Esophagus squamous epithelium (tissue), 5 donors: Measurements from ENCODE around the gene FILIP1. TPM values are rescaled to one million over a fixed set of nuclear protein-coding genes. Genes with fewer than 3 reads are reported as not detected.
"Not testable (repeated sequence)": the region's sequence is repeated elsewhere in the genome, so short reads cannot be mapped to it uniquely, and the experiment has no call there.

ENCODE experiments used
- DNase-seq: peaks from one replicate; lab custom pipeline; 2025; lab: John Stamatoyannopoulos, UW
- H3K27ac ChIP-seq, 4 donors: fragments of 200-600 bp; sonication (generic); one replicate each; pipeline ENCODE4 v1.5.1; 2016 to 2019; ENCODE audit warnings: mild to moderate bottlenecking in 1 of 4
- H3K27me3 ChIP-seq, 4 donors: fragments of 200-600 bp; sonication (generic); 1 replicate in 3 of 4; 2 replicates in 1 of 4; pipeline versions ENCODE4 v1.5.1 to v1.6.0; 2017 to 2021; ENCODE audit warnings: antibody characterized with exemption in 1 of 4
- H3K36me3 ChIP-seq, 3 donors: fragments of 200-600 bp; sonication (generic); one replicate each; pipeline ENCODE4 v1.5.1; 2016 to 2019
- H3K4me1 ChIP-seq, 3 donors: fragments of 200-600 bp; sonication (generic); one replicate each; pipeline ENCODE4 v1.5.1; 2017 to 2019
- H3K4me3 ChIP-seq, 4 donors: fragments of 200-600 bp; sonication (generic); 1 replicate in 3 of 4; 2 replicates in 1 of 4; pipeline ENCODE4 v1.5.1; 2016 to 2019; ENCODE audit warnings: mild to moderate bottlenecking in 2 of 4, moderate library complexity in 1 of 4
- H3K9me3 ChIP-seq, 3 donors: fragments of 200-600 bp; sonication (generic); one replicate each; pipeline ENCODE4 v1.5.1; 2016 to 2019
- CTCF ChIP-seq, 6 experiments: fragments of 450-650 bp in 4 of 6; fragments of 200-600 bp in 2 of 6; sonication (generic) in 2 of 6; IDR thresholded peaks; one replicate each; pipeline ENCODE4 v1.5.1; 2016 to 2019; ENCODE audit warnings: antibody characterized with exemption in 6 of 6, mild to moderate bottlenecking in 4 of 6, moderate library complexity in 4 of 6
- POLR2A ChIP-seq, 4 donors: fragments of 450-650 bp; IDR thresholded peaks; one replicate each; pipeline ENCODE4 v1.6.1; 2017; ENCODE audit warnings: antibody characterized with exemption in 4 of 4, mild to moderate bottlenecking in 4 of 4, moderate library complexity in 3 of 4
- WGBS, 2 donors: methylation state at CpG; one replicate each; pipeline ENCODE4 v1.1.5; 2018; 5-methylcytosine and 5-hydroxymethylcytosine counted together
- intact Hi-C: fragments of 100-400 bp; cut with DNase I; formaldehyde crosslinking; loops from one replicate; pipeline ENCODE4 v1.15.0; 2022
- total RNA-seq, 4 donors: library from RNA; depleted of rRNA; stranded (reverse); fragments of >200 nt; gene quantifications; one replicate each; pipeline ENCODE4 v1.1.0, GENCODE V29; 2016
- donor health status: DM: yes; HTN: yes; CAD: no.

Gene FILIP1
- total RNA-seq, 4 donors from 2014 or later, result 0.49 to 13.4 (median 2.3) TPM

DNA sequence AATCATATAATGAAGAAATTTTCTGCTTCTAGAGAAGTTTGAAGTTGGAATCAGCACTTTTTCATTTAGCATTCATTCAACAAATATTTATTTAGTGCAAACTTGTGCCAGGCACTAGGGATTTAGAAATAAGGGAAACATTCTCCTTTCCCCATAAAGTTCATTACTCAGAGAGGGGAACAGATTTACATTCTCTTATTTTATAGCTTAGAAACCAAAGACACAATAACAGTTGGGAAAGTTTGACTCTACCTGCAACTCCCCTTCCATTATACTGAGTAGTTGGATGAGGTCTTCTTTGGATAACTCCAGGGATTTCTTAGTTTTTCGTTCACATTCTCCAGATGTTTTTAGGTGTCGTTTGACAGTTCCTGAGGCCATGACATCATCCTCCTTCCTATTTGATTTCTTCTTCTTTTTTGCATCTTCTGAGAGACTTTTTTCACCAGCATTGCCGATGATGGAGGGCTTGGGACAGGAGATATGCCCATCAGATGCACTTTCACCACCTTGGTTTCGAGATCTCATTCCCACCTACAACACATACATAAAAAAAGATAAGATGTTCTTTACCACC, 79.1 kb downstream of the FILIP1 start:
- TF ChIP-seq CTCF (IDR thresholded peaks at IDR 0.05) (no peak), POLR2A (IDR thresholded peaks at IDR 0.05) (no peak)
- Histone ChIP-seq H3K36me3 (no peaks in the 10 kb centered on the region), H3K4me1 (peaks cover 0 to 27% (median 0%) of the 10 kb centered on the region in 3 donors), H3K27me3 (no peaks in the 10 kb centered on the region), H3K4me3 (no peak overlapping the region), H3K27ac (no peak overlapping the region), H3K9me3 (no peaks in the 10 kb centered on the region)
- WGBS, 2 donors, result 60 to 65% methylated on average over 4 of the region's 4 CpGs
- no peak for DNase-seq
- intact Hi-C loops, result no loop called here

GRCh38 chr6:75412969-75413662, 80.5 kb downstream of the FILIP1 start:
- no peak overlapping the region for H3K27ac ChIP-seq
- no peak overlapping the region for H3K4me3 ChIP-seq
- intact Hi-C loops, result no loop called here
- no peaks in the 10 kb centered on the region for H3K27me3 ChIP-seq
- no peaks in the 10 kb centered on the region for H3K36me3 ChIP-seq
- WGBS, 2 donors, result 63 to 75% methylated on average over 3 of the region's 3 CpGs
- no peaks in the 10 kb centered on the region for H3K9me3 ChIP-seq
- no peak for TF ChIP-seq CTCF (IDR thresholded peaks at IDR 0.05)
- no peak for TF ChIP-seq POLR2A (IDR thresholded peaks at IDR 0.05)
- peaks cover 0 to 25% (median 0%) of the 10 kb centered on the region in 3 donors for H3K4me1 ChIP-seq
- no peak for DNase-seq

DNA sequence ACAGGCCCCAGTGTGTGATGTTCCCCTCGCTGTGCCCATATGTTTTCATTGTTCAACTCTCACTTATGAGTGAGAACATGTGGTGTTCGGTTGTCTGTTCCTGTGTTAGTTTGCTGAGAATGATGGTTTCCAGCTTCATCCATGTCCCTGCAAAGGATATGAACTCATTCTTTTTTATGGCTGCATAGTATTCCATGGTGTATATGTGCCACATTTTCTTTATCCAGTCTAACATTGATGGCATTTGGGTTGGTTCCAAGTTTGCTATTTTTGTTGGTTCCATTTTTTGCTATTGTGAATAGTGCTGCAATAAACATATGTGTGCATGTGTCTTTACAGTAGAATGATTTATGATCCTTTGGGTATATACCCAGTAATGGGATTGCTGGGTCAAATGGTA, 83.0 kb downstream of the FILIP1 start:
- peaks cover 0 to 16% (median 0%) of the 10 kb centered on the region in 3 donors for H3K4me1 ChIP-seq
- intact Hi-C loops, result not testable (repeated sequence)
- WGBS, 2 donors, result 75 to 100% methylated on average over 2 of the region's 2 CpGs

DNA sequence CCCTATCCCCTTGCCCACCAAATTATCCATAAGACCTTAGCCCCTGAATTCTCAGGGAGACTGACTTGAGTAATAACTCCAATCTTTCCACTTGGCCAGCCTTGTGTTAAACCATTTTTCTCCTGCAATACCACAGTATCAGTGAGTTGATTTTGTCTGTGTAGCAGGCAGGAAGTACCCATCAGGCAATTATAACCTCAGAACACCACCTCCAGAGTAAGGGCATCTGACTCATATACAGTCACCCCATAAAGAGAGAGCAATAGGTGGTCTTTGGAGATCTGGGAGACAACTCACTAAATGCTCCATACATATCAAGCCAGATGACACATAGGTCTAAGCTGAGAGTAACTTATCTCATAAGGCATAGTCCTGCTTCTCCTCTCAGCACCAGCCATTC, 83.7 kb downstream of the FILIP1 start:
- Histone ChIP-seq H3K36me3 (no peaks in the 10 kb centered on the region), H3K27ac (no peak overlapping the region), H3K4me1 (peaks cover 0 to 12% (median 0%) of the 10 kb centered on the region in 3 donors), H3K9me3 (no peaks in the 10 kb centered on the region), H3K4me3 (no peak overlapping the region), H3K27me3 (no peaks in the 10 kb centered on the region)
- DNase-seq, result no peak
- no peak for TF ChIP-seq POLR2A (IDR thresholded peaks at IDR 0.05)
- intact Hi-C loops, result no loop called here

More for the DNA sequence above, 83.0 kb downstream of the FILIP1 start:
- not testable (repeated sequence) for H3K36me3 ChIP-seq, H3K27ac ChIP-seq, H3K9me3 ChIP-seq, H3K27me3 ChIP-seq, DNase-seq, H3K4me3 ChIP-seq

- TF ChIP-seq POLR2A (IDR thresholded peaks at IDR 0.05), result no peak
- no peak for TF ChIP-seq CTCF (IDR thresholded peaks at IDR 0.05)
- Histone ChIP-seq H3K27ac (no peak overlapping the region), H3K4me3 (no peak overlapping the region), H3K36me3 (no peaks in the 10 kb centered on the region), H3K4me1 (peaks cover 0 to 6% (median 0%) of the 10 kb centered on the region in 3 donors), H3K27me3 (no peaks in the 10 kb centered on the region), H3K9me3 (no peaks in the 10 kb centered on the region)
- 46 to 50% methylated on average over 3 of the region's 3 CpGs for WGBS, 2 donors
- DNase-seq, result no peak
- intact Hi-C loops, result no loop called here
Measured at GRCh38 chr6:75409286-75409685, 84.3 kb downstream of the FILIP1 start.

DNA sequence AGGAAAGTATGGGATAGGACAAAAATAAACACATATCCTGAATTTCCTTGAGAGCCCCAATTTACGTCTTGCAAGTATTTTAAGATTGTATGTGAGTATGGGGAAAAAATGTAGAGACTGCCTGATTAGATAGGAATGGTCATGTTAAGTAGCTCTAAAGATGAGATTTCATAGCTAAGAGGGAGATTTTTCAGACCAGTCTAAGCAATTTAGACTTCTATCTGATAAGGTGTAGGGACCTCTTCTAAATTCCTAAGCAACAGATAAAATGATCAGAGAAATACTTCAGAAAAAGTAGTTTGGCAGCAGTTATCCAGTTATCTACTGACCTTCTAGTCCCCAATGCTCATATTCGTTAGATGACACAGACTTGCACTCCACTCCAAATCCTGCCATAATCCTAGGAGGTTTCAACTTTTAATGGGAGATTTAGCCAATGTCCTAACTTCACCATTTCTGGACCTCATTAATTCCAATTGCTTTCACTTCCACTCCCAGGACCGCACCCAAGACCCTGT, 90.0 kb downstream of the FILIP1 start:
- Histone ChIP-seq H3K9me3 (no peaks in the 10 kb centered on the region), H3K4me1 (no peaks in the 10 kb centered on the region), H3K27ac (no peak overlapping the region), H3K4me3 (no peak overlapping the region), H3K36me3 (no peaks in the 10 kb centered on the region), H3K27me3 (no peaks in the 10 kb centered on the region)
- 57 to 77% methylated on average over 3 of the region's 3 CpGs for WGBS, 2 donors
- TF ChIP-seq CTCF (IDR thresholded peaks at IDR 0.05), result no peak
- no peak for TF ChIP-seq POLR2A (IDR thresholded peaks at IDR 0.05)
- intact Hi-C loops, result no loop called here
- DNase-seq, result no peak
